Left colon (tissue), 2 donors: Measurements from ENCODE around the gene TNS3. TPM values are rescaled to one million over a fixed set of nuclear protein-coding genes. Genes with fewer than 3 reads are reported as not detected.
A peak's percentile ranks its signal among the peaks of the same experiment; 100 is the strongest.

Source experiments
- ATAC-seq: fragments of 200-7000 bp; cut with Tn5 transposase; one replicate; pipeline ENCODE4 v1.9.1; 2020; ENCODE audit warnings: mild to moderate bottlenecking, moderate library complexity
- DNase-seq, 2 donors: peaks; one replicate each; pipeline ENCODE4 v3.0.0-alpha.2; 2020
- intact Hi-C, 2 donors: fragments of 100-400 bp; cut with DNase I in 1 of 2; cut with micrococcal nuclease in 1 of 2; formaldehyde crosslinking; loops; one replicate each; pipeline versions ENCODE4 v1.11.2 to v1.14.0; 2022; cut with DNase I, micrococcal nuclease
- total RNA-seq, 2 donors: library from RNA; stranded (reverse); fragmentation: NEBNext Ultra II Directional; extraction: Animal tissue kit (Norgen Biotek cat#: 25700); gene quantifications; one replicate each; pipeline ENCODE4 v1.2.1, GENCODE V29; 2021
- donor health status: DM: no; HTN: no; CAD: no.
- donor health status: DM: yes; HTN: yes; CAD: no.

Gene TNS3
- total RNA-seq, 2 donors from 2014 or later = 56.9 to 62.3 TPM

DNA sequence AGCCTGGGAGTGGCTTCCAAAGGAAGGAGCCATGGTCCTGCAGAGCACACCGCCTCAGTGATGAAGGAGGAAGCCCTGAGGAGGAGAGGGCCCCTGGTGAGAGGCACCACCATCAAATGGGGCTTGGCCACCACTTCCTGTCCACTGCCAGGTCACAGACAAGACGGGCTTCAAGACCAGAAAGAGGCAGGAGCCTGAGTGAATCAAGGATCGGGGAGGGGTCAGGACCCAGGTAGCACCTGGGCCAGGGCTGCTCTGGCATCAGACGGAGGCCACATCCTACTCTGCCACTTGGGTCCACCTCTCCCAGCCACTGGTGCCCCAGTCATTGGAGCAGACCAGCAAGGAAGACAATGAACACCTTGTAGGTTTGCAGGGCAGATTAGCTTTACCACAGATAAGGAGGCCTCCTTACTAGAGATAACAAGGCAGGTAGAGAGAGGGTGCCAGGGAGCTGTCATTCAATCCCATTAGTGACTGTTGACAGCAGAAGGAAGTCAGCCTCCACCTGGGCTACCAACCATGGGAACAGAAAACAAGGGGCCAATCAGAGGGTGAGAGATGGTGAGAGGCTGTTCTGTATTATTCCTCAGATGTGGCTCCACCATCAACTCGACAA, 143.4 kb downstream of the TNS3 start:
- intact Hi-C loops = loop anchor here (5.0 to 10.0 kb wide), 2 partner anchors 376 to 379 kb away; no protein-coding TSS in a partner anchor
- no peak for ATAC-seq
- no peak for DNase-seq

DNA sequence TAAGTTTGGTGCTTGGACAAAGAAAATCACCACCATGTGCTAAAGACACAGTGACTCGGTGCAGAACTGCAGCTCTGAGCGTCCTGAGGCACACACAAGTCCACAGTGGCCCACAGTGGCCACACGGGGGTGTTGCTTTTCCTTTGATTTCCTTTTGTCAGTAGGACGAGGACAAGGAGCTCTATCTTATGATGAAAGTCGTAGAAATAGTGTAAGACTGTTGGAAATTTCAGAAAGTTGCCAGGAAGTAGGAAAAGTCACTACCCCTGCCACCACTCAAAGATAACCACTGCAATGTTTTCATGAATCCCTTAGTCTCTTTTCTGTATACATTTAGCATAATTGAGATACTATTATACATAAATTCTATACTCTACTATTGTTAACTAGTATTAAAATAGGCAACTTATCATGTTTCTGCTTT, 146.0 kb downstream of the TNS3 start:
- peak; percentile 96 for ATAC-seq
- intact Hi-C loops = loop anchor here (5.0 to 10.0 kb wide), 2 partner anchors 379 to 381 kb away; no protein-coding TSS in a partner anchor
- peak; percentile 72 for DNase-seq

- DNase-seq = no peak
- intact Hi-C loops = loop anchor here (5.0 to 10.0 kb wide), 2 partner anchors 166 to 381 kb away; no protein-coding TSS in a partner anchor
- no peak for ATAC-seq
Observed at GRCh38 chr7:47433564-47433895, 148.4 kb downstream of the TNS3 start.

- intact Hi-C loops = loop anchor here (5.0 to 10.0 kb wide), 2 partner anchors 166 to 382 kb away; no protein-coding TSS in a partner anchor
- ATAC-seq (no peak), DNase-seq (no peak)
Observed at GRCh38 chr7:47432671-47433563, 149.0 kb downstream of the TNS3 start.

- no peak for DNase-seq
- intact Hi-C loops = loop anchor here (5.0 to 10.0 kb wide), 2 partner anchors 163 to 384 kb away; no protein-coding TSS in a partner anchor
- no peak for ATAC-seq
Observed at GRCh38 chr7:47430422-47430821, 151.5 kb downstream of the TNS3 start.

DNA sequence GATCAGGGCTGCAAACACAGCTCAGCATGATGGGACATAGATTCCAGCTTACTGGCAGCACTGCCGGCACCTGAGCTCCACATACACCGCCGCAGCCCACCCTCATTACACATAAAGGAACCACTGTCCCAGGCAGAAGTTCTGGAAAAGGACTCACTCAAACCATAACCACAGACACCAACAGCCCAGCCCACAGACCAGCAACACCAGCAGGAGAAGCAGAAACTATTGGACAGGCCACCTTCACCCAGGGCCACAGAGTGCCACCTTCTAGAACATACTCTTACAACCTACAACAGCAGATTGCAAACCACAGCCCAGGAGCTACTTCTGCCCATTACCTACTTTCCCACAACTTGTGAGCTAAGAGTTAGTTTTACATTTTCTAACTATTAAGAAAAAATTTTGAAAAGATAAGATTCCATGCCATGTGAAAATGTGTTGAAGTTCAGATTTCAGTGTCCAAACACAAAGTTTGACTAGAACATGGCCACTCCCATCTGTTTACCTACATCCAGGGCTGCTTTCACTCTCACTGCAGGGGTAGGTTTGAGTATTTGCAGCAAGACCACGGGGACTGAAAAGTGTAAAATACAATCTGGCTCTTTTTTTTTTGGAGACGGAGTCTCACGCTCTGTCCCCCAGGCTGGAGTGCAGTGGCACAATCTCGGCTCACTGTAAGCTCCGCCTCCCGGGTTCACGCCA, 153.0 kb downstream of the TNS3 start:
- ATAC-seq (peak; percentile 35), DNase-seq (no peak)
- intact Hi-C loops = no loop called here

- ATAC-seq (no peak), DNase-seq (no peak)
- intact Hi-C loops = no loop called here
Observed at GRCh38 chr7:47428052-47428767, 153.7 kb downstream of the TNS3 start.

- ATAC-seq (no peak), DNase-seq (no peak)
- intact Hi-C loops = no loop called here
Observed at GRCh38 chr7:47427051-47427643, 154.8 kb downstream of the TNS3 start.

- ATAC-seq (no peak), DNase-seq (no peak)
- intact Hi-C loops = no loop called here
Observed at GRCh38 chr7:47424523-47424922, 157.4 kb downstream of the TNS3 start.

- DNase-seq (no peak), ATAC-seq (no peak)
- intact Hi-C loops = no loop called here
Observed at GRCh38 chr7:47423196-47423595, 158.7 kb downstream of the TNS3 start.

- DNase-seq (no peak), ATAC-seq (no peak)
- intact Hi-C loops = no loop called here
Observed at GRCh38 chr7:47422611-47423010, 159.3 kb downstream of the TNS3 start.

DNA sequence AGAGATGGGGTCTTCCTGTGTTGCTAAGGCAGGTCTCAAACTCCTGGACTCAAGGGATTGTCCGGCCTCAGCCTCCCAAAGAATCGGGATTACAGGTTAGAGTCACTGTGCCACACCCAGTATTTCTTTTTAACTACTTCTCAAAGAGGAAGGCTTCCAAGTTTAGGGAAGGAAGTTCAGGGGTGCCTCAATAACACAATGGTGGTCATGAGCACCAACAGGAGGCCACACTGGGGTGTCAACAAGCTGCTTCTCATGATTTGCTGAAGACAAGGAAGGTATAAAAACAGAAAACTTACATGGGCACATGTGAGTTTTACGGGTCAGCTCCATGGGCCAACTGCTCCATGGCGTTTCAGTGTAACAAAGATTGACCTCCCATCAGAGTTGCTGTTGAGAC, 160.5 kb downstream of the TNS3 start:
- ATAC-seq (no peak), DNase-seq (no peak)
- intact Hi-C loops = no loop called here

GRCh38 chr7:47420122-47420780, 161.7 kb downstream of the TNS3 start:
- ATAC-seq (no peak), DNase-seq (no peak)
- intact Hi-C loops = no loop called here

DNA sequence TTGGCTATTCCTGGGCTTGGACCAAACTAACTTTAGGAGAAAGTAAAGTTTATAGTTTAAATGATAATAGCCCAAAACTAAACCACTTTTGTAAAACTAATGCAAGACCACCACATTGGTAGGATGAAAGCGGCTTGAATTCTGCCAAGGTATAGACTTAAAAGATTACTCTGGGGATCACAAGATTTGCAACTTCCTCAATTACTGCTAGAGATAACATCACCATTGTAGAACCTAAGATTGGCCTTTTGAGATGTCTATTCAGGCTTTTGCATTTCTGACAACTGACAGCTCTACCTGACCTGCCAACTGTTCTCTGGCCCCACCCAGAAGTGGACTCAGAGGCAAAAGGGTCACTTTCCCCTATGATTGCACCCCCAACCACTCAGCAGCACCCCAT, 162.4 kb downstream of the TNS3 start:
- DNase-seq (no peak), ATAC-seq (no peak)
- intact Hi-C loops = no loop called here

DNA sequence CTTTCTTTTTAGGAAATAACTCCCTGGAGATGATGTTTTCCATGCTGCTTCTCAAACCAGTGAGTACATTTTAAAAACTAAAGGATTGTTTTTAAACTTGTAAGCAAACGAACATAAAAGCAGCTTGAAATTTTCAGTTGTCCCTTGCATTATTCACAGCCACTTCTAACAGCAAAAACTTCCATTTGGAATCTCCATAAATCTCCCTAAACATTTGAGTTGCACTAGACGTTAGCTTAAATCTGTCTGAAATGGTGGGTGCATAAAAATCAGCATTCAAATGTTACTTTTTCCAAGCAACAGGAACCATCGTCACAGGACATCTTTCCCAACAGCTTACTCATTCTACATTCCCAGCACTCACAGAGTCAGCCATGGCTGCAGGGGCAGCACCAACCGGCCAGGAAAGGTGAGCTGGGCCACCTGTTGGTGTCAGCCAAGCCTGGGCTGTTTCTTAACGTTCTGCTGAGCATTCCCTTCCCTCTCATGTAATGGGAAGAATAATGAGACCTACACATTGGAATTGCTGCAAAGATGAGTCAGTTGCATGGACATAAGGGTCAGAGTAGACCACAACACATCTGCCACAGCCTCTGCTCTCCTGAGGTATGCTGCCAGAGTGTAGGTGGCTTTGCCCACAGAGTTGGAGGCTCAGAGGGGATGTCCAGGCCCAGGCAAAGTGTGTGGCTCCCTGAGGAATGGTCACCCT, 163.2 kb downstream of the TNS3 start:
- intact Hi-C loops = no loop called here
- no peak for ATAC-seq
- no peak for DNase-seq

- intact Hi-C loops = no loop called here
- ATAC-seq (no peak), DNase-seq (no peak)
Observed at GRCh38 chr7:47416492-47417480, 165.1 kb downstream of the TNS3 start.
